M059J (cell line): ENCODE data around the gene CTRL. TPM values are rescaled to one million over a fixed set of nuclear protein-coding genes. Genes with fewer than 3 reads are reported as not detected.
A peak's percentile ranks its signal among the peaks of the same experiment; 100 is the strongest.

Experiments
- DNase-seq: peaks from one replicate; pipeline ENCODE4 v3.0.0-alpha.2; 2012; ENCODE audit warnings: low read depth
- total RNA-seq: library from RNA; depleted of rRNA; stranded (reverse); fragments of >200 nt; shearing (Covaris generic); gene quantifications from 2 replicates; pipeline ENCODE4 v1.2.3, GENCODE V29; 2014

CTRL gene
- total RNA-seq, 1 experiment from 2014 or later = not detected

DNA sequence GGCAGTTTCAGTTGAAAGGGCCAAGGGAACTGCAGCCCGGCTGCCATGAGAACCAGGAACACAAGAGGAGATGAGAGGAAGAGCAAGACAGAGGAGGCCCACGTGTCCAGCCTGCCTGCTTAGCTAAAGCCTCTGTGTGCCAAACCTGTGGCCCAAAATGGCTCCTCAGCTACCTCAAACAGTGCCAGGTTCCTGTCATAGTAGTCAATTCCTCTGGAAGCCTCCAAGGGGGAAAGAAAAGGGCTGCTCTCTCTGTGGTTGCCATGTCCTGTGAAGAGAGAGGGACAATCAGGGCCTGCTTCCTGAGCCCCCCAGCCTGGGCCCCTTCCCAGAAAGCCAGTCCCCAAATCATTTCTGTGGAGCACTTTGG lies 31.6 kb upstream of the CTRL start:
- DNase-seq = no peak

- DNase-seq = no peak
Measured at GRCh38 chr16:67962135-67962534, 30.5 kb upstream of the CTRL start.

GRCh38 chr16:67961551-67961957 lies 29.9 kb upstream of the CTRL start:
- DNase-seq = peak; percentile 37

DNA sequence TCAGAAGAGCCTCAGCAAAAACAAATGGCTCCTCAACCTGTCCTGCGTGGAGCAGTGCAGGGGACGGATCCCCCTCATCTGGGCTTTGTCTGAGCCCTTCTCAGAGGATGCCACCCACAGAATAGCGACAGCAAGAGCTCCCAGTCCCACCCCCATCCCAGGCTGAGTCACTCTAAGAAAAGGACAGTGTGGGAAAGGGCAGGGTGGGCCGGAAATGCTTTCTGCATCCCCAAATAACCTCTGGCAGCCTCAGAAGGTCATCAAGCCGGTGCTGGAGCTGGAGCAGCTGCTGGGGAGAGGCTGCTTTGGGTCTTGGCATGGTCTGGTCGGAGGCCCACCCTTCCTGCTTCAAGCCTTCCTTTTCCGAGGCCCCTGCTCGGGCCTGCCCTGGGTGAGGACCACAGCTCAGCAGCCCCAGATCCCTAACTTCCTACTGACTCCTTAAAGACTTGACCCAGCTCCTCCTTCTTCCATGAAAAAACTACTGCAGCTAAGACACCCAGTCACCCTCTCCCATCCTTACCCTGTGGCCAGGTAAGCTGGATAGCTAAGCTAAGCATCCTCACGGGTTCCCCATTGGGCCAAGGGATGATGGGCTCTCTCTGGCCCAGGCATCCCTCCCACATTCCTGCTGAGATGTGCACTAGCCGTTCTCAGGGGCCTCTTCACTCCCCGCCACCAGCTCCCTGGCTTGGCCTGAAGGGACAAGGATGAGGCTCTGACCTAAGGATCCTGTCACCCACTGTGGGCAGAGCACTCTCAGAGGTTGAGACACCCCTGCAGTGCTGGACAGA lies 28.1 kb upstream of the CTRL start:
- DNase-seq = peak; percentile 77

DNA sequence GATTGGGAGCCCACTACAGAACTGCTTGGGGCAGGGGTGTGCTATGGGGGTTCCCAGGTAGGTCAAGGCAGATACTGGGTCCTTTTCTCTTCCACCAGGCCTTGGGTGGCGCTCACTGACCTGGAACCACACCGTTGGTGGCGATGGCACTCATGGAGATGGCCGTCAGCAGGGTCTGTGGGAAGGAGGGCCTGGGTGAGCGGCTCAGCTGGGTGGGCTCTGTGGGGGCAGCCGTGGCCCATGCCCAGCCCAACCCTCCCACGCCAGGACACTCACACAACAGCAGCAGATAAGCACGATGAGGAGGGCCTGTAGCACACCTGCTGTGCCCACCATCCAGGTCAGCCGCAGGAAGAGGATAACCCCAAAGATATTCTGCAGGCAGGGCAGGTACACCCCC lies 26.0 kb upstream of the CTRL start:
- no peak for DNase-seq

DNA sequence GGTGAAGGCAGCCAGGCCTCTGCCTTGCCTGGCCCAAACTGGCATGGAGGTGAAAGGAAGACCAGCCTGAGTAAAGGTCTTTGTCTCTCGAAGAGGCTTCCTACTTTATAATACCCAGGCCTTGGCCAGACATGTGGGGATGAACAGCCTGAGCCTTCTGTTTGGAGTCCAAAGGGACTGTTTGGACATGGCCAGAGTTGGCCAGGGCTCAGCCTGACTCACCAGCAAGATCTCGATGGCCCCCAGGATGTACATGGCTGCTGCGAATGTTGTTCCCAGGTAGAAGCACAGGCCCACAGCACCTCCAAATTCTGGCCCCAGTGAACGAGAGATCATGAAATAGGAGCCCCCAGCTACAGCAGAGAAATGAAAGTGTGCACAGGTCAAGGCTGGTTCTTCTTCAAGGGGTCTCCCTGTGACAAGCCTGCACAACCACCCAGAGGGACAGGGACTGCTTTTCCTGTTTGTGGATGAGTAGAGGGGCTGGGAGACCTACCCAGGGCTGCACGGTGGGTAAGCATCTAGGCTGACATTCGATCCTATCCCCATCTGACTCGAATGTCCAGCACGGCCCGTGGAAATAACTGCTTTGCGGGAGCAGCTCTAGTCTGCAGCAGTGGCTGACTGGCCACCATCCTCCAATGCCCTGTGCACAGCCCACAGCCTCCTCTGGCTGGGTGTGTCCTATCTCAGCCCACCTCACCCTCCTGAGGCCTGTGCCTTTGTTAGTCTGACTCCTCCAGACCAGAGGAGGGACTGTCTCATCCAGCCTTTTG lies 22.9 kb upstream of the CTRL start:
- DNase-seq = no peak

DNA sequence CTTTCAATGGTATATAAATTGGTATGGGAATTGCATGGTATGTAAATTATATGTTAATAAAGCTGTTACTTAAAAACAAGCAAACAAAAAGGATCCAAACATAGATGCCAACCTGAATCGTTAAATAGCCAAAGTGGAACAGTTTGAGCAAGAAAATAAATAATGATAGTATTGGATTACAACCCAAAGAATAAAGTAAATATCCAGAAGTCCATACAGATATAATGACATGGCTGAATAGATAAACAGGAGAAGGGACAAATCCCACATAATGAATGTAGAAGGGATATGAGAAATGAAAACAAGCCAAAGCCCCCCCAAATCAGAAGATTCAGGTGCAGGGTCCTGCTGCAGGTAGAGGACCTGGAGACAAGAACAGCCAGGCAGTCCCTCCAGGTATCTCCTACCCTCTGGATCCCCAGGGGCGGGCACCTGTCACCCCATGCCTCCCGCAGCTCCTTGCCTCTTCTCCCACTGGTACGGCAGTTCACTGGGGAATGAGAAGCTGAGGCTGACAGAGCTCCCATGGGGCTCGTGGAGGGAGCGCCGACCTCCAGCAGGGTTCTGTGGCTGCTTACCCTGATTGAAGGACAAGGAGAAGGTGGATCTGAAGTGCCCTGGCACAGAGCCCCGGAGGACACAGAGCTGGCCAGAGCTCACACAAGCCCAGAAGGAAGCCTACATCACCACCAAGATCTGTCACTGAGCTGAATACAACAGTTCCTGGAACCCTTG lies 22.1 kb upstream of the CTRL start:
- no peak for DNase-seq

- DNase-seq = no peak
Measured at GRCh38 chr16:67951485-67951884, 19.8 kb upstream of the CTRL start.

DNA sequence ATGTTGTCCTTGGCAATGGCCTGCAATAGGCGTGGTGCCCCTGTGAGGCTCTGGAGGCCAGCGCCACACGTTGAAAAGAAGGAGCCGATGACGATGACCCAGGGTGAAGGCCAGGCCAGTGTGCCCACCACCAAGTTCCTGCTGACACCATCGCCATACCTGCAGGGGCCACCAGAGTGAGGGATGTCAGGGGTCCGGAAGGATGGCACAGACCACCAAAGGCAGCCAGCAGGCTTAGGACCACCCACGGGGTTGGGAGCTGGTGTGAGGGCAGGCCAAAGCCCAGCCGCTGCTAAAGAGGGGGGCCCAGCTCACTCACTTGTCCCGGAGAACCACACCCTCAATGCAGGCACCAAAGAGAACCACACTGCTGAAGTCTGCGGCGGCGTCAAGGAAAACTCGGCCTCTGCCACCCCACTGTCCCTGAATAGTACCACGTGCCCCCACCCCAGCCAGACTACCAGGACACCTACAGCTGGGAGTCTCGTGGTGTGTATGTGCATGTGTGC lies 18.7 kb upstream of the CTRL start:
- DNase-seq = no peak

DNA sequence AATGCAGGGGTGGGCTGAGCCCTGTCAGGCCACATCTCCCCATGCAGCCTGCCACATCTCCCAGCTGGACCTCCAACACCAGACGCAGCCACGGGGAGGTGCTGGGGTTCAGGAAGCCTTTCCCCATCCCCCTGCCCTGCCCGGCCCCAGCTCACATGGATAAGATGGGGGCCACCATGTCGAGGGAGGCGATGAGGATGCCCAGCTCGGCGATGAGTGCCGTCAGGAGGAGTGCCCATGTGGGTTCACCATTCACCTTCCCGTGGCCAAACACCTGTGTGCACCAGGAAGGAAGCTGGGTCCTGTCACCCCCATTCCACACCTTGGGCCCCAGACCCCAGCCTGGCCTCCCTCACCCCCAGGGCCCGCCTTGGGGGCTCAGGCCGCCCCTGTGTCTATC lies 18.0 kb upstream of the CTRL start:
- DNase-seq = no peak

DNA sequence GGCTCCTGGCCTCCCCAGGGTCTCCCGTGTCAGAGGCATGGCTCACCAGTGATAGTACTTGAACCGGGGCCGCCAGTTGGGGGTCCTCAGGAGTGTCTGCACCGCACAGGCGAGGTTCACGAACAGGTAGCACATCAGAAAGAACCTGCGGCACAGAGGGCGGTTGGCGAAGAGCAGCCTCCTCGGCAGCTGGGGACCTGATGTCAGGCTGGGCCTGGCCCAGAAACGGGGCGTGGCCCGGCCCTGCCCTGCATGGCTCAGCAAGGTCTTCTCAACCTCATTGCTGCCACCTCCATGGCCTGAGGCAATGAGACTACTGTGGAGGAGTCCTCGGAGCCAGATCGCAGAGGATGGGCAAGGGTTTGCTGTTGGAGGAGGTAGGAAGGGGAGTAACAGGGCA lies 16.4 kb upstream of the CTRL start:
- peak; percentile 21 for DNase-seq

- no peak for DNase-seq
Measured at GRCh38 chr16:67946966-67947558, 15.4 kb upstream of the CTRL start.

DNA sequence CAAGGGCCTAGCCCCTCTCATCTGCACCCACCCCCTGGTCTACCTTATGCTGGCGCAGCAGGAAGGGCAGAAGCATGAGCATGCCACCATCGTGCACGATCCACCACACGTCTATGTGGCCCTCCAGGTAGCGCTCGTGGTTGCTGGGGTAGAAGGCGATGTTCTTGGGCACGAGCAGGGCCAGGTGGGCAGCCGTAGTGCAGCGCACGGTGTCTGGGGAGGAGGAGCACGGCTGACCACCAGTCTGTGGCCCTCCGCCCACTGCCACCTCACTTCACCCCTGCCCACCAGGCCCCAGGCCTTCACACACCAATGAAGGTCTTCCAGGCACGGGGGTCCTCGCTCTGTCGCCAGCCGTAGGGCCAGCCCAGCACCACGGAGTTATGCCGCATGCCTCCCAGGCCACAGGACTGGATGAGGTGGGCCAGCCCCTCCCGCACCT lies 14.5 kb upstream of the CTRL start:
- no peak for DNase-seq

- DNase-seq = no peak
Measured at GRCh38 chr16:67945392-67945933, 13.8 kb upstream of the CTRL start.

- no peak for DNase-seq
Measured at GRCh38 chr16:67944690-67945391, 13.2 kb upstream of the CTRL start.

DNA sequence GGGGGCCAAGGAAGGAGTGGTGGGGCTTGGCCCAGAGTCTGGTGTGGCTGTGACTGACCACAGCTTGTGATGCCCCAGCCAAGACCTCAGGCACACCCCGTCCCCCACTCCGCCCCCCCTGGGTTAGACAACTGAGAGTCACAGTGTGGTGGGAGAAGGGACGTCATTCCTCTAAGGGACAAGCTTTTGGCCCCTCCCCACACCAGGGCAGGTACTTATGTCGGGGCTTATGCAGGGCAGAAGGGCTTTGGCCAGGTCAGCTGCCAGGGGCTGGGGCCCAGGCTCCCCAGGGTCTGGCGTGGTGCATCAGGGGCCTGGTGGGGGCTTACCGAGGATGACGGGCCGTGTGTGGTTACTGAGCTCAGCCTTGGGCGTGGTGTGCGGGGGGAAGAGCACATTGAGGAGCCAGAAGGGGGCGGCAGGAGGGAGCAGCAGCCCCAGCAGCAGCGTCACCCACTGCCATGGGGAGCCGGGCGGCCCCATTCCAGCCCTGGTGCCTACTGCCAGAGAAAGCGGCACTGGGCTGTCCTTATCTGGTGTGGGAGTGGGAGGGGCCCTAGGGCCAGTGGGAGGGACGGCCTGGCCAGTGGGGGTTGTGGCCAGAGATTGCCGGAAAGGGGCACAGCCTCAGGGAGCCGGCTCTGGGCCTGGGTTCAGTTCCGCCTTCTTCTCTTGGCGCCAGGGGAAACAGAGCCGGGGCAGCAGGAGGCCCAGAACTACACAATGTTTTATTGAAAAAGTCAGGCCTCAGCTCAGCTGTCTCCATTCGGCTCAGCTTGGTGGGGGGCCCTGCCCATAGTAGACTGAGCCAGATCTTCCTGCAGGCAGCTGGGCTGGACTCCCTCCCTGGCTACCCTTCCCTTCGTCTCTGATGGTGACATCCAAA lies 12.2 kb upstream of the CTRL start, which contains the start of gene LCAT:
TSS of gene LCAT (minus strand) at position 502 of the 886 bp plus-strand sequence. CDS start at position 483, 19 bp downstream.
- DNase-seq = peak; percentile 8

DNA sequence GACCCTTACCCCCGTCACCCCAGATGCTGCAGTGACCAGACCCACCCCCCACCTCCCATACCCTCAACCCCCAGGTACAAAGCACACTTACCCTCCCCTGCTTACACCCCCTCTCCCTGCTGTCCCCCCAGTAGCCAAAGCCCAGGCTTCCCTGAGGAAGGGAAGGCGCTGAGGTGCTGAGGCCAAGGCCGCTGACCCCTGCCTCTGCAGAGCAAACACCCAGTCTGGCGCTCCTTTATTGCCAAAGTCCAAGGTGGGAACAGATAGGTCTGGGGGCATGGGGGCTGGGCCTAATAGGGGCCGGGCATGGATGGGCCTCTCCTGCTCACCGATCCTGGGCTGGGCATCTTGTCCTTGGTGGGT lies 11.6 kb upstream of the CTRL start:
- DNase-seq = no peak

- DNase-seq = no peak
Measured at GRCh38 chr16:67942510-67943255, 11.0 kb upstream of the CTRL start.

DNA sequence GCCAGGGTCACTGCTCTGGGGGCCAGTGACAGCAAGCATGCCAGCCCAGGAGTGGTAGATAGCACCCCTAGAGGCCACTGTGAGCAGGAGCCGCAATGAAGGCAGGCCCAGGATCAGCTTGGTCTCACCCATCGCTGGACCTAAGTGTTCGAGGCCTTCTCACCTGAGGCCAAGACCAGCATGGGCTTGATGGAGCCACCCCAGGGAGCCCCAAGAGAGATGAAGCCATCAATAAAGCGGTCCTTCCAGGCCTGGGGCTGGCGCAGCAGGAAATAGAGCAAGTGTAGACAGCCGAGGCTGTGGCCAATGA lies 10.5 kb upstream of the CTRL start:
- peak; percentile 51 for DNase-seq
